ENCODE data around the gene CAST. TPM values are rescaled to one million over a fixed set of nuclear protein-coding genes. Genes with fewer than 3 reads are reported as not detected.

CAST gene
- total RNA-seq, 1 donor from 2014 or later: 287 TPM

- Histone ChIP-seq H3K9me3 (ENCODE audit: insufficient read depth, low read depth, low read length) (no peaks in the 10 kb centered on the region), H3K27ac (ENCODE audit: low read depth, low read length) (peak overlapping the region; percentile 35), H3K4me3 (ENCODE audit: insufficient read depth, low read depth, low read length) (no peak overlapping the region), H2AFZ (ENCODE audit: low read depth, low read length) (no peak overlapping the region), H3K27me3 (ENCODE audit: insufficient read depth, low read length) (no peaks in the 10 kb centered on the region), H3K4me2 (ENCODE audit: low read length) (peak overlapping the region; percentile 7), H3K4me1 (ENCODE audit: insufficient read depth, low read length) (peaks cover 12% of the 10 kb centered on the region), H3K79me2 (ENCODE audit: insufficient read depth, low read length) (no peaks in the 10 kb centered on the region), H3K9ac (ENCODE audit: low read length) (peak overlapping the region; percentile 6), H3K36me3 (ENCODE audit: insufficient read depth, low read length) (peaks cover 18% of the 10 kb centered on the region), H4K20me1 (ENCODE audit: insufficient read depth, low read length) (no peaks in the 10 kb centered on the region)
- TF ChIP-seq EZH2 (IDR thresholded peaks at IDR 0.05; ENCODE audit: insufficient read depth, low read length): no peak
- TF ChIP-seq, protein P1, sequence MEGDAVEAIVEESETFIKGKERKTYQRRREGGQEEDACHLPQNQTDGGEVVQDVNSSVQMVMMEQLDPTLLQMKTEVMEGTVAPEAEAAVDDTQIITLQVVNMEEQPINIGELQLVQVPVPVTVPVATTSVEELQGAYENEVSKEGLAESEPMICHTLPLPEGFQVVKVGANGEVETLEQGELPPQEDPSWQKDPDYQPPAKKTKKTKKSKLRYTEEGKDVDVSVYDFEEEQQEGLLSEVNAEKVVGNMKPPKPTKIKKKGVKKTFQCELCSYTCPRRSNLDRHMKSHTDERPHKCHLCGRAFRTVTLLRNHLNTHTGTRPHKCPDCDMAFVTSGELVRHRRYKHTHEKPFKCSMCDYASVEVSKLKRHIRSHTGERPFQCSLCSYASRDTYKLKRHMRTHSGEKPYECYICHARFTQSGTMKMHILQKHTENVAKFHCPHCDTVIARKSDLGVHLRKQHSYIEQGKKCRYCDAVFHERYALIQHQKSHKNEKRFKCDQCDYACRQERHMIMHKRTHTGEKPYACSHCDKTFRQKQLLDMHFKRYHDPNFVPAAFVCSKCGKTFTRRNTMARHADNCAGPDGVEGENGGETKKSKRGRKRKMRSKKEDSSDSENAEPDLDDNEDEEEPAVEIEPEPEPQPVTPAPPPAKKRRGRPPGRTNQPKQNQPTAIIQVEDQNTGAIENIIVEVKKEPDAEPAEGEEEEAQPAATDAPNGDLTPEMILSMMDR (IDR thresholded peaks at IDR 0.05; ENCODE audit: insufficient read depth, low read depth, low read length): no peak
- Mint-ChIP-seq H3K9me3 (ENCODE audit: unreplicated experiment) (peaks cover 2% of the 10 kb centered on the region), H3K36me3 (ENCODE audit: low read depth, unreplicated experiment) (peaks cover 24% of the 10 kb centered on the region), H3K4me1 (ENCODE audit: low read depth, unreplicated experiment) (peaks cover 10% of the 10 kb centered on the region), H3K27ac (ENCODE audit: unreplicated experiment) (peak overlapping the region; percentile 54), H3K27me3 (ENCODE audit: low read depth, unreplicated experiment) (no peaks in the 10 kb centered on the region), H3K4me3 (ENCODE audit: unreplicated experiment) (no peak overlapping the region)
- DNase-seq (ENCODE audit: low read depth): peak; percentile 66
- FAIRE-seq: peak; percentile 45
Measured at GRCh38 chr5:96781031-96781971, 119.1 kb downstream of the CAST start.

DNA sequence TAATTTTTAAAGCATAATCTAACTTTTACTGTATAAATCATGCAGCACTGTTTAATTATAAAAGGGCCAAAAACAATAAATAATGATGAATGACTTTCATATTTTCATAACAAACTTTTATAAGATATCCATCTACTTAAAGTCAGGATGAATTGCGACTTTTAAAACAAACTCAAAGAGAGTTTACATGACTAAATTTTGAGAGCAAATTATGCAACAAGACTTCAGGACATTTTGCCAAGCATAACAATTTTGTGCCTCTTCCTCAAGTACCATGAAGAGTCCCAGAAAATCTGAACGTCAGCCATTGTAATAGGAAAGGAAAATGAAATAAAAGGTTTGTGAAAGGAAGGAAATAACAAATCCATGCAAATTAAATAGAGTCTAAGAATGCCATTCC is 121.2 kb downstream of the CAST start:
- Histone ChIP-seq H3K27me3 (ENCODE audit: insufficient read depth, low read length) (no peaks in the 10 kb centered on the region), H3K9ac (ENCODE audit: low read length) (no peak overlapping the region), H3K27ac (ENCODE audit: low read depth, low read length) (no peak overlapping the region), H4K20me1 (ENCODE audit: insufficient read depth, low read length) (no peaks in the 10 kb centered on the region), H3K4me3 (ENCODE audit: insufficient read depth, low read depth, low read length) (no peak overlapping the region), H3K4me2 (ENCODE audit: low read length) (no peak overlapping the region), H3K4me1 (ENCODE audit: insufficient read depth, low read length) (peaks cover 12% of the 10 kb centered on the region), H3K36me3 (ENCODE audit: insufficient read depth, low read length) (peaks cover 15% of the 10 kb centered on the region), H3K9me3 (ENCODE audit: insufficient read depth, low read depth, low read length) (no peaks in the 10 kb centered on the region), H3K79me2 (ENCODE audit: insufficient read depth, low read length) (no peaks in the 10 kb centered on the region), H2AFZ (ENCODE audit: low read depth, low read length) (no peak overlapping the region)
- H3K4me3 Mint-ChIP-seq (ENCODE audit: unreplicated experiment): no peak overlapping the region
- H3K4me1 Mint-ChIP-seq (ENCODE audit: low read depth, unreplicated experiment): peaks cover 10% of the 10 kb centered on the region
- no peak overlapping the region for H3K27ac Mint-ChIP-seq (ENCODE audit: unreplicated experiment)
- H3K9me3 Mint-ChIP-seq (ENCODE audit: unreplicated experiment): peaks cover 2% of the 10 kb centered on the region
- H3K27me3 Mint-ChIP-seq (ENCODE audit: low read depth, unreplicated experiment): no peaks in the 10 kb centered on the region
- no peak for TF ChIP-seq EZH2 (IDR thresholded peaks at IDR 0.05; ENCODE audit: insufficient read depth, low read length)
- TF ChIP-seq, protein P1 (IDR thresholded peaks at IDR 0.05; ENCODE audit: insufficient read depth, low read depth, low read length): no peak
- FAIRE-seq (no peak), DNase-seq (ENCODE audit: low read depth) (no peak)
- H3K36me3 Mint-ChIP-seq (ENCODE audit: low read depth, unreplicated experiment): peaks cover 23% of the 10 kb centered on the region

Data from astrocyte (in vitro differentiated cells and primary cell).